KOPT-K1 (cell line): ENCODE data around the gene MRPL11.

Experiments
- H3K27ac ChIP-seq: fragments of 200-600 bp; sonication (generic); 2 replicates; pipeline ENCODE4 v1.5.1; 2016; ENCODE audit warnings: antibody characterized with exemption, mild to moderate bottlenecking, low read depth, low read length; ENCODE audit not compliant: poor library complexity, severe bottlenecking
- H3K36me3 ChIP-seq: fragments of 200-600 bp; sonication (generic); 2 replicates; pipeline ENCODE4 v1.5.1; 2017; ENCODE audit warnings: antibody characterized with exemption, mild to moderate bottlenecking, low read length, moderate library complexity; ENCODE audit not compliant: insufficient read depth
- H3K9me3 ChIP-seq: fragments of 200-600 bp; sonication (generic); 2 replicates; pipeline ENCODE4 v1.5.1; 2017; ENCODE audit warnings: antibody characterized with exemption, low read length, mild to moderate bottlenecking; ENCODE audit not compliant: insufficient read depth, poor library complexity, severe bottlenecking

The MRPL11 gene

GRCh38 chr11:66438504-66439466, at the start of gene MRPL11:
MRPL11 (minus strand) TSS chr11:66438848; CDS start chr11:66438754, 94 bp downstream.
- Histone ChIP-seq H3K27ac (peak within 1 kb of the TSS; percentile 77), H3K9me3 (peaks cover 20% of the 10 kb centered on the region), H3K36me3 (peaks cover 26% of the 10 kb centered on the region)

GRCh38 chr11:66484806-66485380, 46.2 kb upstream of the MRPL11 start:
- Histone ChIP-seq H3K9me3 (no peaks in the 10 kb centered on the region), H3K36me3 (peaks cover 76% of the 10 kb centered on the region), H3K27ac (no peak overlapping the region)

- Histone ChIP-seq H3K9me3 (no peaks in the 10 kb centered on the region), H3K27ac (peak within 1 kb of the TSS; percentile 78), H3K36me3 (peaks cover 30% of the 10 kb centered on the region; the same call in 1 of the 2 replicates)
Observed at GRCh38 chr11:66480117-66480938, 41.7 kb upstream of the MRPL11 start, which contains the start of gene DPP3. DPP3 (plus strand) TSS chr11:66480434; CDS start chr11:66482201, 1,767 bp downstream.

- Histone ChIP-seq H3K27ac (peak overlapping the region; percentile 78), H3K36me3 (peaks cover 22% of the 10 kb centered on the region; the same call in 1 of the 2 replicates), H3K9me3 (no peaks in the 10 kb centered on the region)
Observed at GRCh38 chr11:66479394-66480116, 40.9 kb upstream of the MRPL11 start.

- H3K9me3 ChIP-seq, result no peaks in the 10 kb centered on the region
- peaks cover 17% of the 10 kb centered on the region; the same call in 1 of the 2 replicates for H3K36me3 ChIP-seq
- peak overlapping the region; percentile 78 for H3K27ac ChIP-seq
Observed at GRCh38 chr11:66478729-66479393, 40.2 kb upstream of the MRPL11 start.

GRCh38 chr11:66477263-66478201, 38.9 kb upstream of the MRPL11 start:
- H3K27ac ChIP-seq, result no peak overlapping the region
- peaks cover 4% of the 10 kb centered on the region; the same call in 1 of the 2 replicates for H3K36me3 ChIP-seq

GRCh38 chr11:66476841-66477251, 38.2 kb upstream of the MRPL11 start:
- Histone ChIP-seq H3K36me3 (no peaks in the 10 kb centered on the region), H3K9me3 (no peaks in the 10 kb centered on the region), H3K27ac (no peak overlapping the region)

More at GRCh38 chr11:66477263-66478201, 38.9 kb upstream of the MRPL11 start:
- H3K9me3 ChIP-seq, result no peaks in the 10 kb centered on the region

GRCh38 chr11:66476173-66476840, 37.7 kb upstream of the MRPL11 start:
- no peaks in the 10 kb centered on the region for H3K36me3 ChIP-seq

GRCh38 chr11:66475349-66476172, 36.9 kb upstream of the MRPL11 start:
- no peaks in the 10 kb centered on the region for H3K9me3 ChIP-seq

More at GRCh38 chr11:66476173-66476840, 37.7 kb upstream of the MRPL11 start:
- Histone ChIP-seq H3K9me3 (no peaks in the 10 kb centered on the region), H3K27ac (no peak overlapping the region)

GRCh38 chr11:66473608-66474515, 35.2 kb upstream of the MRPL11 start:
- Histone ChIP-seq H3K36me3 (no peaks in the 10 kb centered on the region), H3K27ac (no peak overlapping the region), H3K9me3 (no peaks in the 10 kb centered on the region)

More at GRCh38 chr11:66475349-66476172, 36.9 kb upstream of the MRPL11 start:
- no peaks in the 10 kb centered on the region for H3K36me3 ChIP-seq
- H3K27ac ChIP-seq, result no peak overlapping the region

- Histone ChIP-seq H3K36me3 (no peaks in the 10 kb centered on the region), H3K27ac (no peak overlapping the region), H3K9me3 (no peaks in the 10 kb centered on the region)
Observed at GRCh38 chr11:66473167-66473566, 34.5 kb upstream of the MRPL11 start.
